Calu3 (cell line): ENCODE data around the gene ST8SIA4. TPM values are rescaled to one million over a fixed set of nuclear protein-coding genes. Genes with fewer than 3 reads are reported as not detected.

Source experiments
- BruUV-seq: library from RNA; stranded (reverse); fragments of 400-500 nt; replicated peaks from 2 replicates; lab custom pipeline; 2021; lab: Mats Ljungman, UMichigan
- CTCF ChIA-PET: fragments of 300-600 bp; sonication (Branson Sonifier 250); formaldehyde crosslinking; loops from one replicate; lab custom pipeline; 2022; ENCODE audit warnings: antibody characterized with exemption; lab: Charles Lee
- DNase-seq: peaks from one replicate; pipeline ENCODE4 v3.0.0; 2022
- H3K27ac Mint-ChIP-seq: one replicate; pipeline ENCODE4 v1.8.0; 2022; ENCODE audit warnings: mixed read lengths; ENCODE audit not compliant: unreplicated experiment
- H3K27me3 Mint-ChIP-seq: one replicate; pipeline ENCODE4 v1.8.0; 2022; ENCODE audit warnings: mixed read lengths; ENCODE audit not compliant: unreplicated experiment
- H3K36me3 Mint-ChIP-seq: one replicate; pipeline ENCODE4 v1.8.0; 2022; ENCODE audit warnings: mild to moderate bottlenecking, moderate library complexity, mixed read lengths; ENCODE audit not compliant: insufficient read depth, unreplicated experiment
- H3K4me1 Mint-ChIP-seq: one replicate; pipeline ENCODE4 v1.8.0; 2022; ENCODE audit warnings: mild to moderate bottlenecking, low read depth, mixed read lengths; ENCODE audit not compliant: unreplicated experiment
- H3K4me3 Mint-ChIP-seq: one replicate; pipeline ENCODE4 v1.8.0; 2022; ENCODE audit warnings: mild to moderate bottlenecking, low read depth, moderate library complexity, mixed read lengths; ENCODE audit not compliant: unreplicated experiment
- H3K9me3 Mint-ChIP-seq: one replicate; pipeline ENCODE4 v1.8.0; 2022; ENCODE audit warnings: low read depth, mixed read lengths; ENCODE audit not compliant: unreplicated experiment
- intact Hi-C: fragments of 100-400 bp; cut with micrococcal nuclease; formaldehyde crosslinking; loops from one replicate; pipeline ENCODE4 v1.10.0; 2022; ENCODE audit not compliant: unreplicated experiment
- total RNA-seq: library from RNA; stranded (reverse); gene quantifications from 2 replicates; pipeline ENCODE4 v1.2.3, GENCODE V29; 2022
- TF ChIP-seq, protein P1 (sequence below): fragments of 200-600 bp; IDR thresholded peaks from one replicate; pipeline ENCODE4 v1.8.0; 2022; ENCODE audit warnings: antibody characterized with exemption; ENCODE audit not compliant: unreplicated experiment

ST8SIA4 gene
- total RNA-seq, 1 experiment from 2014 or later, result not detected

DNA sequence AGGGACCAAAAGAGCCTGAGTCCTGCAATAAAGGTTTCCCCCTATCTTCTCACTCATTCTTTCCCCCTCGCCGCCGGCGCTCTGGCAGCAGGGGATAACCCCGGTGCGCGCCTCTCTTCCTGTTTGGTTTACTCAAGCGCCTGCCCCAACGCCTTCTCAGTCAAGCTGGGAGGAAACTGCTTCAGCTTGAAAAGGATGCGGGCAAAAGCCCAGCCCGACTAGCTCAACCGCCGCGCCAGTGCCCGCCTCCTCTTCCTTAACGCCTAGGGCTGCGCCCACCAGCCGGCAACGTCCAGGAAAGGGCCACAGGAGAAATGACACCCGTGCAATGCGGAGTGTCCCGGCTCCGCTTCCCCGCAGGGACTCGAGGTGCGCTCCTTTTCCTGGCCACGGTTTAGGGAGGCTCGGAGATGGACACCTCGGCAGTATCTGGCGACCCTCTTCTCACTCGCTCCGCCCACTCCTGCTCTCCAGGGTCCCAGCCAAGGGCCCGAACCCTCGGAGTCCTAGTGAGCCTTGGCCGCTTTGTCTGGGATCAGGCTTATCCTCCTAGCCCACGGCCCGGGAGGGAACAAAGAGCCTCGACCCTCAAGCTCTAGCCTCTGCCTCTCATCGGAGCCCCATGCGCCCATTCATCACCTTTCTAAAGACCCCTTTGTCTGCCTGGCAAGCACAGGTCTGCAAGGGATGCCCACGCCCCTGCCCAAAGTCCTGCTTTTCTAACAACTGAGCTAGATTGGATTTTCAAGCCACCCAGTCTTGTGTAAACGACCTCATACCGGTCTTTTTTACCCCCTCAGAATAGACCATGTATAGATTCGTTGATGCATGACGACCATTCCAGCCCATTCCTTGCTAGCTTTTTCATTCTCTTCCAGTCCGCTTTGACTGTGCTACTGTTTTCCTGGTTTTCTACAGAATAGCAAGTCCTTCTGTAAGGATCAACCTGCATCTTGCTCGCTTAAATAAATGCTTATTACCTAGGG is 2.0 kb downstream of the ST8SIA4 start:
- no peak for DNase-seq
- intact Hi-C loops, result loop anchor here (10.0 kb wide), 1 partner anchor 314 kb away; no protein-coding TSS in a partner anchor
- Mint-ChIP-seq H3K4me1 (peaks cover 21% of the 10 kb centered on the region), H3K27ac (no peak overlapping the region), H3K36me3 (no peaks in the 10 kb centered on the region), H3K27me3 (no peaks in the 10 kb centered on the region), H3K9me3 (peaks cover 3% of the 10 kb centered on the region), H3K4me3 (peak overlapping the region; percentile 49)
- TF ChIP-seq, protein P1, sequence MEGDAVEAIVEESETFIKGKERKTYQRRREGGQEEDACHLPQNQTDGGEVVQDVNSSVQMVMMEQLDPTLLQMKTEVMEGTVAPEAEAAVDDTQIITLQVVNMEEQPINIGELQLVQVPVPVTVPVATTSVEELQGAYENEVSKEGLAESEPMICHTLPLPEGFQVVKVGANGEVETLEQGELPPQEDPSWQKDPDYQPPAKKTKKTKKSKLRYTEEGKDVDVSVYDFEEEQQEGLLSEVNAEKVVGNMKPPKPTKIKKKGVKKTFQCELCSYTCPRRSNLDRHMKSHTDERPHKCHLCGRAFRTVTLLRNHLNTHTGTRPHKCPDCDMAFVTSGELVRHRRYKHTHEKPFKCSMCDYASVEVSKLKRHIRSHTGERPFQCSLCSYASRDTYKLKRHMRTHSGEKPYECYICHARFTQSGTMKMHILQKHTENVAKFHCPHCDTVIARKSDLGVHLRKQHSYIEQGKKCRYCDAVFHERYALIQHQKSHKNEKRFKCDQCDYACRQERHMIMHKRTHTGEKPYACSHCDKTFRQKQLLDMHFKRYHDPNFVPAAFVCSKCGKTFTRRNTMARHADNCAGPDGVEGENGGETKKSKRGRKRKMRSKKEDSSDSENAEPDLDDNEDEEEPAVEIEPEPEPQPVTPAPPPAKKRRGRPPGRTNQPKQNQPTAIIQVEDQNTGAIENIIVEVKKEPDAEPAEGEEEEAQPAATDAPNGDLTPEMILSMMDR, result no peak
- BruUV-seq, result no TSS peak
- CTCF ChIA-PET, result no interaction called here

GRCh38 chr5:100900142-100900795 is 2.8 kb downstream of the ST8SIA4 start:
- H3K9me3 Mint-ChIP-seq, result peaks cover 3% of the 10 kb centered on the region
- CTCF ChIA-PET, result no interaction called here
- no TSS peak for BruUV-seq
- intact Hi-C loops, result loop anchor here (10.0 kb wide), 1 partner anchor 315 kb away; no protein-coding TSS in a partner anchor
- H3K4me1 Mint-ChIP-seq, result peaks cover 21% of the 10 kb centered on the region
- H3K27me3 Mint-ChIP-seq, result no peaks in the 10 kb centered on the region
- no peak for DNase-seq
- H3K36me3 Mint-ChIP-seq, result no peaks in the 10 kb centered on the region
- TF ChIP-seq, protein P1, result no peak
- no peak overlapping the region for H3K27ac Mint-ChIP-seq
- H3K4me3 Mint-ChIP-seq, result peak overlapping the region; percentile 49

DNA sequence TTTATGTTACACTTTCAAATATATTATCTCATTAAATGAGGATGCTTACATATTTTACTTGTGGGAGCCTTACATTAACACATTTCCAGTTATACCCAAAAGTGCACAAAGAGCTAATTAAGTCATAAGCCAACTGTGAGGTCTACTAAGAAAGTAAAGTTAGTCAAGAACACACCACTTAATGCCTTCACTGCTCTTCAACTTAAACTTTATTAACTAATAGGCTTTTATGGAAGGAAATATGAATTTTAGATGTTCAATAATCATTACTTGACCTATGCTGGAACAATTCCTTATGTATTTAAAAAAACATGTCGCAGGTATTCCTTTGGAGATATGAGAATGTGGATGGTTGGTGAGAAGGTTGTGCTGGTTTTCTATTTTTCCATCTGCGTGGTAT is 3.4 kb downstream of the ST8SIA4 start:
- no TSS peak for BruUV-seq
- no peak overlapping the region for H3K27ac Mint-ChIP-seq
- no peaks in the 10 kb centered on the region for H3K36me3 Mint-ChIP-seq
- H3K27me3 Mint-ChIP-seq, result no peaks in the 10 kb centered on the region
- peaks cover 3% of the 10 kb centered on the region for H3K9me3 Mint-ChIP-seq
- intact Hi-C loops, result loop anchor here (10.0 kb wide), 1 partner anchor 315 kb away; no protein-coding TSS in a partner anchor
- peaks cover 21% of the 10 kb centered on the region for H3K4me1 Mint-ChIP-seq
- DNase-seq, result no peak
- TF ChIP-seq, protein P1, result no peak
- H3K4me3 Mint-ChIP-seq, result peak overlapping the region; percentile 39
- CTCF ChIA-PET, result no interaction called here

DNA sequence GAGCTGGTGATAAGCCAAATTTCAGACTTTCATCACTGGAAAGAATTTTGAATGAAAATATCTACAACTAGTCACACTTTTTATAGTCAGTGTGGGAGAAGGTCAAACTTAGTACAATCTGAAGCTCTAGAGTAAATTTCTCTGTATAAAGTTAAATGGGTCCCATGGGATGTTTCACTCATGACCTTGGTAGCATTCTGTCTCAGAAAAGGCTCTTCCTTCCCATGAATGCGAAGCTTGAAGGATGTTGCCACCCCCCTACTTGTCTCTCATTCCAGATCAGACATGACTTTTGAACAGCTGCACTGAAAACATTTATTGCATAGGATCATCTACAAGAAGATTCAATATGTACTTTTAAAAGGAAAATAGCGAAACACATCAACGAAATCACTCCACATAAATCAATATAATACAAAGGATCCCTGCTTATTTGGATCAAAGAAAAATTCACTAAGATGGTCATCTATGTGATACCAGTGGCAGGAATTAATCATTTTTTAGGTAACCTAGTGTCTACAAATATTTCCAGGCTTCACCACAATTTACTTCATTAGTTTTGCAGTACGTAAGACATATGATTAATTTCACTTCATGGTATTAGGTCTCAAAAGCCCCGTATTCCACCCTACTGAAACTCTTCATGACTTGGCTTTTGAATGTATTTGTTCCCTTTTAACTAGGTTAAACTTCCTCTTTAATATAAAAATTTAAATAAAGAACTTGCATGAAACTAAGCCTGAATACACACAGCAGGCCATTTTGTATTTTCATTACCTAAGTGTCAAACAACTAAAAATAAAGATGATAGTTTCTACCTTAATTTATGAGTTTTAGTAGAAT is 4.4 kb downstream of the ST8SIA4 start:
- H3K36me3 Mint-ChIP-seq, result no peaks in the 10 kb centered on the region
- no TSS peak for BruUV-seq
- intact Hi-C loops, result no loop called here
- H3K4me3 Mint-ChIP-seq, result no peak overlapping the region
- TF ChIP-seq, protein P1, result no peak
- peaks cover 3% of the 10 kb centered on the region for H3K9me3 Mint-ChIP-seq
- CTCF ChIA-PET, result no interaction called here
- no peaks in the 10 kb centered on the region for H3K27me3 Mint-ChIP-seq
- H3K27ac Mint-ChIP-seq, result no peak overlapping the region
- DNase-seq, result no peak
- H3K4me1 Mint-ChIP-seq, result peaks cover 21% of the 10 kb centered on the region
